ENCODE measurements around the gene VARS2.

DNA sequence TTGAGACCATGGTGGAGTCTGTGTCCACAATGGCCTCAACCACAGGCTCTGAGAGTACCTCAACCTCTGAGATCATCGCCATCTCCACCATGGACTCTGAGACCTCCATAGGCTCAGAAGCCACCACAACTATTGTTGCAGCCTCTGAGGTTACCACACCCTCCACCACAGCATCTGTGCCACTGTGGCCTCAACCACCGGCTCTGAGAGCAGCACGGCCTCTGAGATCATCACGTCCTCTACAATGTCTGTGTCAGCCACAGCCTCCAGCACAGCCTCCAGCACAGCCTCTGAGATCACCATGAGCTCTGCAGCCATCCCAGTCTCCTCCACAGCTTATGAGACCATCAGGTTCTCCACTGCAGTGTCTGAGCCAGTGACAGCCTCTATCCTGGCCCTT lies 50.0 kb downstream of the VARS2 start:
- TF ChIP-seq, protein P1, sequence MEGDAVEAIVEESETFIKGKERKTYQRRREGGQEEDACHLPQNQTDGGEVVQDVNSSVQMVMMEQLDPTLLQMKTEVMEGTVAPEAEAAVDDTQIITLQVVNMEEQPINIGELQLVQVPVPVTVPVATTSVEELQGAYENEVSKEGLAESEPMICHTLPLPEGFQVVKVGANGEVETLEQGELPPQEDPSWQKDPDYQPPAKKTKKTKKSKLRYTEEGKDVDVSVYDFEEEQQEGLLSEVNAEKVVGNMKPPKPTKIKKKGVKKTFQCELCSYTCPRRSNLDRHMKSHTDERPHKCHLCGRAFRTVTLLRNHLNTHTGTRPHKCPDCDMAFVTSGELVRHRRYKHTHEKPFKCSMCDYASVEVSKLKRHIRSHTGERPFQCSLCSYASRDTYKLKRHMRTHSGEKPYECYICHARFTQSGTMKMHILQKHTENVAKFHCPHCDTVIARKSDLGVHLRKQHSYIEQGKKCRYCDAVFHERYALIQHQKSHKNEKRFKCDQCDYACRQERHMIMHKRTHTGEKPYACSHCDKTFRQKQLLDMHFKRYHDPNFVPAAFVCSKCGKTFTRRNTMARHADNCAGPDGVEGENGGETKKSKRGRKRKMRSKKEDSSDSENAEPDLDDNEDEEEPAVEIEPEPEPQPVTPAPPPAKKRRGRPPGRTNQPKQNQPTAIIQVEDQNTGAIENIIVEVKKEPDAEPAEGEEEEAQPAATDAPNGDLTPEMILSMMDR (IDR thresholded peaks at IDR 0.05), result no peak
- TF ChIP-seq POLR2AphosphoS5 (IDR thresholded peaks at IDR 0.05), result no peak

Data from gastroesophageal sphincter (tissue), 3 donors.